Astrocyte (in vitro differentiated cells and primary cell): ENCODE data around the gene HMGXB3. TPM values are rescaled to one million over a fixed set of nuclear protein-coding genes. Genes with fewer than 3 reads are reported as not detected.

Source experiments
- DNase-seq: peaks from one replicate; pipeline ENCODE4 v3.0.0-alpha.2; 2010; ENCODE audit warnings: low read depth
- FAIRE-seq: peaks from 2 replicates; lab custom pipeline; 2011; peaks lifted over from hg19 to GRCh38; lab: Jason Lieb, UNC
- H2AFZ ChIP-seq: 2 replicates; pipeline ENCODE4 v1.6.0; 2012; ENCODE audit warnings: low read depth, low read length, inconsistent platforms
- H3K27ac ChIP-seq: 2 replicates; pipeline ENCODE4 v1.5.1; 2011; ENCODE audit warnings: low read depth, low read length, inconsistent platforms
- H3K27me3 ChIP-seq: 2 replicates; pipeline ENCODE4 v1.6.0; 2011; ENCODE audit warnings: low read length, inconsistent platforms; ENCODE audit not compliant: insufficient read depth
- H3K36me3 ChIP-seq: 2 replicates; pipeline ENCODE4 v1.5.1; 2011; ENCODE audit warnings: low read length, inconsistent platforms; ENCODE audit not compliant: insufficient read depth
- H3K4me1 ChIP-seq: 2 replicates; pipeline ENCODE4 v1.5.1; 2011; ENCODE audit warnings: low read length, inconsistent platforms; ENCODE audit not compliant: insufficient read depth
- H3K4me2 ChIP-seq: 2 replicates; pipeline ENCODE4 v1.6.0; 2012; ENCODE audit warnings: low read length, inconsistent platforms
- H3K4me3 ChIP-seq: 2 replicates; pipeline ENCODE4 v1.5.1; 2011; ENCODE audit warnings: low read depth, mild to moderate bottlenecking, low read length, inconsistent platforms; ENCODE audit not compliant: insufficient read depth
- H3K79me2 ChIP-seq: 2 replicates; pipeline ENCODE4 v1.6.0; 2012; ENCODE audit warnings: mild to moderate bottlenecking, low read length, inconsistent platforms; ENCODE audit not compliant: insufficient read depth
- H3K9ac ChIP-seq: 2 replicates; pipeline ENCODE4 v1.6.0; 2012; ENCODE audit warnings: mild to moderate bottlenecking, low read length, inconsistent platforms
- H3K9me3 ChIP-seq: 2 replicates; pipeline ENCODE4 v1.5.1; 2012; ENCODE audit warnings: low read depth, mild to moderate bottlenecking, low read length, inconsistent platforms; ENCODE audit not compliant: insufficient read depth
- H4K20me1 ChIP-seq: 2 replicates; pipeline ENCODE4 v1.6.0; 2012; ENCODE audit warnings: low read length, inconsistent platforms; ENCODE audit not compliant: insufficient read depth
- H3K27ac Mint-ChIP-seq: one replicate; pipeline ENCODE4 v1.8.0; 2021; ENCODE audit warnings: mild to moderate bottlenecking, mixed read lengths; ENCODE audit not compliant: unreplicated experiment
- H3K27me3 Mint-ChIP-seq: one replicate; pipeline ENCODE4 v1.8.0; 2021; ENCODE audit warnings: low read depth, mixed read lengths; ENCODE audit not compliant: unreplicated experiment
- H3K36me3 Mint-ChIP-seq: one replicate; pipeline ENCODE4 v1.8.0; 2021; ENCODE audit warnings: low read depth, mixed read lengths; ENCODE audit not compliant: unreplicated experiment
- H3K4me1 Mint-ChIP-seq: one replicate; pipeline ENCODE4 v1.8.0; 2021; ENCODE audit warnings: low read depth, mixed read lengths; ENCODE audit not compliant: unreplicated experiment
- H3K4me3 Mint-ChIP-seq: one replicate; pipeline ENCODE4 v1.8.0; 2021; ENCODE audit warnings: mild to moderate bottlenecking, moderate library complexity, mixed read lengths; ENCODE audit not compliant: unreplicated experiment
- H3K9me3 Mint-ChIP-seq: one replicate; pipeline ENCODE4 v1.8.0; 2021; ENCODE audit warnings: mild to moderate bottlenecking, mixed read lengths; ENCODE audit not compliant: unreplicated experiment
- CTCF ChIP-seq: IDR thresholded peaks from 2 replicates; pipeline ENCODE4 v1.5.1; 2011; ENCODE audit warnings: low read depth, mild to moderate bottlenecking, inconsistent platforms, low read length, moderate library complexity; ENCODE audit not compliant: insufficient read depth
- EZH2 ChIP-seq: IDR thresholded peaks from 2 replicates; pipeline ENCODE4 v1.6.1; 2012; ENCODE audit warnings: mild to moderate bottlenecking, low read length, inconsistent platforms; ENCODE audit not compliant: insufficient read depth
- total RNA-seq: library from RNA; stranded (reverse); gene quantifications from 2 replicates; pipeline ENCODE4 v1.2.1, GENCODE V29; 2021

HMGXB3 gene
- total RNA-seq, 1 donor from 2014 or later = 58.1 TPM

DNA sequence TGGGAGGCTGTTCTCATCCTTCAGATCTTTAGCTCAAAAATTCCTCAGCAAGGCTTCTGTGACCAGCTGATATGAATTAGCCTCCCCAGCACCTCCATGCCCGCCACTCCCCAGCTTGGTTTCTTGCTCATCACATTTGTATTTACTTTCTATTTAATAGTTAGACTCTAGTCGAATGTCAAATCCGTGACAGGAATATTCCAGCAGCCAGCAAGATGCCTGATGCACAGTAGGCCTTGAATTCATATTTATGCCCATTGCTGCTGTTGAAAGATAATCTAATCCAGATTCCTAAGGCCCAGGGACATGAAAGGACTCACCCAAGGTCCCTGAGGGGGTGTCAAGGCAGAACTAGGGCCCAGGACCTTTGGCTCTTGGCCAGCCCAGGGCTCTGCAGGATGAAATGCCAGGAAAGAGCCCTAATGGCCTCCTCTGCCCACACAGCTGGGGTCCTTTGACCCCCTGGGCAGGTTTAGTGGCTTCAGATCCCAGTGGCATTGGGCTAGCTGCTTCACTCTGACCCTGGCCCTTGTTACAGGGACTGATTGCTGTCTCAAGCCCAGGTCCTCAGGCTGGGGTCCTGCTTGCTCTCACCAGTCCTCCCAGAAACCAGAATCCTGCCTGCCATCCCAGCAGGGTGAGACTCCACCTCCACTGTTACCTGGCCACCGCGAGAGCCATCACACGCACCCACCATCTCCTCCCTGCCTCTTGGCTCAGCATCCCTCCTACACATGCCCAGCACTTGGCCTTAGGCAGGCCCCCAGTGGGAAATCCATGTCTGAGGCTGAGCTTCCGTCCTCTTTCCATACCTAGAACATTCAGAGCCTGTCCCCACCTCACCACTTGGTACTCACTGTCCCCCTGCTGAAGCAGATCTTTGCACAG lies 78.5 kb downstream of the HMGXB3 start:
- no peak for DNase-seq
- peaks cover 6% of the 10 kb centered on the region for H3K36me3 Mint-ChIP-seq

DNA sequence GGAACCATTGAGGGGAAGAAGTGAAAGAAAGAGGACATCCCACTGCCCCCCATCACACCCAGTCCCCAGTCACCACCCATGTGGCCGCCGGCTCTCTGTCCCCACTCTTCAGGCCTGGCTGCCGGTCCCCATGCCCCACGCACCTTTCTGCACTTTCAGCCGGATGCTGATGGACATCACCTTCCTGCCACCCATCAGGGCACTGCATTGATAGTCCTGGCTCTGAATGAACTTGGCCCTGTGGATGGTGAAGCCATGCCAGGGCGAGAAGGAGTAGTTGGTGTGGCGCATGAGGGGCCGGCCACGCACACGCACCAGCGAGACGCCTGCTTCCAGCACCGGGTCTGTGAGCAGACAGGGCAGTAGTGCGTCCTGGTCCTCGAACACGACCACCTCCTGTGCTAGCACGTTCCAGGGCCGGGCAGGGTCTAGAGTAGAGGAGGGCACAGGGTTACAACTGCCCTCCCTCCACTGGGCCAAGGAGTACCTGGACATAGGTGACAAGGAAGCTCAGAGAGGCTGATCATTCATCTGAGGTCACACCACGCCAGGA lies 79.4 kb downstream of the HMGXB3 start:
- peaks cover 6% of the 10 kb centered on the region for H3K36me3 Mint-ChIP-seq
- no peak overlapping the region for H3K4me3 ChIP-seq
- H3K79me2 ChIP-seq = no peaks in the 10 kb centered on the region
- H3K27ac Mint-ChIP-seq = no peak overlapping the region
- H4K20me1 ChIP-seq = no peaks in the 10 kb centered on the region
- FAIRE-seq (no peak), DNase-seq (no peak)
- no peaks in the 10 kb centered on the region for H3K27me3 ChIP-seq
- TF ChIP-seq CTCF = no peak
- TF ChIP-seq EZH2 = no peak
- H2AFZ ChIP-seq = no peak overlapping the region
- H3K4me1 Mint-ChIP-seq = peaks cover 4% of the 10 kb centered on the region
- H3K4me3 Mint-ChIP-seq = no peak overlapping the region
- no peak overlapping the region for H3K27ac ChIP-seq
- H3K4me2 ChIP-seq = no peak overlapping the region
- no peaks in the 10 kb centered on the region for H3K36me3 ChIP-seq
- H3K9me3 Mint-ChIP-seq = peaks cover 3% of the 10 kb centered on the region
- H3K27me3 Mint-ChIP-seq = peaks cover 44% of the 10 kb centered on the region
- no peaks in the 10 kb centered on the region for H3K9me3 ChIP-seq
- peaks cover 6% of the 10 kb centered on the region for H3K4me1 ChIP-seq
- H3K9ac ChIP-seq = no peak overlapping the region

More for the DNA sequence above, 78.5 kb downstream of the HMGXB3 start:
- Histone ChIP-seq H3K4me1 (peaks cover 6% of the 10 kb centered on the region), H3K9ac (no peak overlapping the region), H3K4me2 (no peak overlapping the region), H3K4me3 (no peak overlapping the region), H3K79me2 (no peaks in the 10 kb centered on the region), H3K27ac (no peak overlapping the region), H3K27me3 (no peaks in the 10 kb centered on the region), H4K20me1 (no peaks in the 10 kb centered on the region), H3K36me3 (no peaks in the 10 kb centered on the region), H2AFZ (no peak overlapping the region), H3K9me3 (no peaks in the 10 kb centered on the region)
- peaks cover 3% of the 10 kb centered on the region for H3K9me3 Mint-ChIP-seq
- peaks cover 4% of the 10 kb centered on the region for H3K4me1 Mint-ChIP-seq
- H3K27ac Mint-ChIP-seq = no peak overlapping the region
- H3K4me3 Mint-ChIP-seq = no peak overlapping the region
- TF ChIP-seq EZH2 (no peak), CTCF (no peak)
- no peak for FAIRE-seq
- peaks cover 44% of the 10 kb centered on the region for H3K27me3 Mint-ChIP-seq
